ENCODE results near the gene ABI3BP. TPM values are rescaled to one million over a fixed set of nuclear protein-coding genes. Genes with fewer than 3 reads are reported as not detected.
"Not testable (repeated sequence)": the region's sequence is repeated elsewhere in the genome, so short reads cannot be mapped to it uniquely, and the experiment has no call there.

ABI3BP gene
- total and polyA plus RNA-seq, 11 donors = 7.8 to 96.6 (median 26.4) TPM

- Histone ChIP-seq H3K27me3 (no peaks in the 10 kb centered on the region), H3K36me3 (no peaks in the 10 kb centered on the region), H3K4me1 (peaks cover 0 to 7% (median 0%) of the 10 kb centered on the region in 12 donors), H3K27ac (peak overlapping the region in 1 of 12 donors; percentile 44), H3K4me3 (no peak overlapping the region), H3K9me3 (no peaks in the 10 kb centered on the region)
- ATAC-seq (no peak), DNase-seq (no peak)
- WGBS, 4 donors = 46 to 60% (median 57%) methylated on average over 4 of the region's 4 CpGs
- intact Hi-C loops (cut with DNase I) = no loop called here
- TF ChIP-seq CTCF (IDR thresholded peaks at IDR 0.05) (no peak), POLR2A (IDR thresholded peaks at IDR 0.05) (no peak)
Observed at GRCh38 chr3:100953103-100953502, 40.1 kb downstream of the ABI3BP start.

- H3K27me3 ChIP-seq = no peaks in the 10 kb centered on the region
- H3K27ac ChIP-seq = peak overlapping the region in 2 of 12 donors; percentile 30 to 48
- no peak for TF ChIP-seq POLR2A (IDR thresholded peaks at IDR 0.05)
- no peak for TF ChIP-seq CTCF (IDR thresholded peaks at IDR 0.05)
- peaks cover 0 to 11% (median 0%) of the 10 kb centered on the region in 12 donors for H3K4me1 ChIP-seq
- intact Hi-C loops (cut with DNase I) = no loop called here
- H3K36me3 ChIP-seq = no peaks in the 10 kb centered on the region
- H3K4me3 ChIP-seq = no peak overlapping the region
- ATAC-seq (no peak), DNase-seq (no peak)
- 60 to 71% (median 69%) methylated on average over 3 of the region's 3 CpGs for WGBS, 4 donors
- no peaks in the 10 kb centered on the region for H3K9me3 ChIP-seq
Observed at GRCh38 chr3:100947119-100947518, 46.1 kb downstream of the ABI3BP start.

- H3K36me3 ChIP-seq; H3K4me3 ChIP-seq; H3K27ac ChIP-seq; H3K27me3 ChIP-seq; ATAC-seq; DNase-seq; H3K9me3 ChIP-seq; intact Hi-C loops (cut with DNase I): not testable (repeated sequence)
- peaks cover 0 to 15% (median 0%) of the 10 kb centered on the region in 12 donors for H3K4me1 ChIP-seq
- 83 to 89% (median 84%) methylated on average over 2 of the region's 2 CpGs for WGBS, 4 donors
Observed at GRCh38 chr3:100946096-100946495, 47.1 kb downstream of the ABI3BP start.

- no peaks in the 10 kb centered on the region for H3K27me3 ChIP-seq
- peaks cover 0 to 6% (median 0%) of the 10 kb centered on the region in 12 donors for H3K4me1 ChIP-seq
- H3K27ac ChIP-seq = peak overlapping the region in 4 of 12 donors; percentile 10 to 37 (median 24)
- intact Hi-C loops (cut with DNase I) = no loop called here
- DNase-seq (no peak), ATAC-seq (peak in 3 of 4 donors; percentile 16 to 85 (median 69))
- TF ChIP-seq POLR2A (IDR thresholded peaks at IDR 0.05) (no peak), CTCF (IDR thresholded peaks at IDR 0.05) (no peak)
- WGBS, 4 donors = 75 to 82% (median 80%) methylated on average over 2 of the region's 2 CpGs
- H3K9me3 ChIP-seq = no peaks in the 10 kb centered on the region
- H3K36me3 ChIP-seq = no peaks in the 10 kb centered on the region
- H3K4me3 ChIP-seq = peak overlapping the region in 2 of 12 donors; percentile 5 to 23
Observed at GRCh38 chr3:100941451-100941850, 51.8 kb downstream of the ABI3BP start.

GRCh38 chr3:100941041-100941440, 52.2 kb downstream of the ABI3BP start:
- 57 to 77% (median 68%) methylated on average over 2 of the region's 2 CpGs for WGBS, 4 donors
- ATAC-seq = peak in 1 of 4 donors; percentile 73
- intact Hi-C loops (cut with DNase I) = no loop called here
- peak in 2 of 5 donors; percentile 23 to 32 for DNase-seq
- no peak for TF ChIP-seq CTCF (IDR thresholded peaks at IDR 0.05)
- no peak for TF ChIP-seq POLR2A (IDR thresholded peaks at IDR 0.05)
- Histone ChIP-seq H3K4me1 (peaks cover 0 to 6% (median 0%) of the 10 kb centered on the region in 12 donors), H3K4me3 (peak overlapping the region in 2 of 12 donors; percentile 5 to 23), H3K27ac (peak overlapping the region in 4 of 12 donors; percentile 10 to 37 (median 24)), H3K36me3 (no peaks in the 10 kb centered on the region), H3K9me3 (no peaks in the 10 kb centered on the region), H3K27me3 (no peaks in the 10 kb centered on the region)
